ENCODE measurements around the gene C5orf46.

The C5orf46 gene

GRCh38 chr5:147859962-147860640, 46.2 kb downstream of the C5orf46 start:
- DNase-seq (ENCODE audit: low read depth, low spot score): no peak

- no peak for DNase-seq (ENCODE audit: low read depth, low spot score)
Observed at GRCh38 chr5:147858565-147858964, 47.8 kb downstream of the C5orf46 start.

GRCh38 chr5:147857302-147858129, 48.8 kb downstream of the C5orf46 start:
- DNase-seq (ENCODE audit: low read depth, low spot score): peak; percentile 7

GRCh38 chr5:147856801-147857200, 49.5 kb downstream of the C5orf46 start:
- no peak for DNase-seq (ENCODE audit: low read depth, low spot score)

- no peak for DNase-seq (ENCODE audit: low read depth, low spot score)
Observed at GRCh38 chr5:147855774-147856069, 50.6 kb downstream of the C5orf46 start.

- no peak for DNase-seq (ENCODE audit: low read depth, low spot score)
Observed at GRCh38 chr5:147854894-147855773, 51.2 kb downstream of the C5orf46 start.

- DNase-seq (ENCODE audit: low read depth, low spot score): no peak
Observed at GRCh38 chr5:147854331-147854730, 52.0 kb downstream of the C5orf46 start.

- no peak for DNase-seq (ENCODE audit: low read depth, low spot score)
Observed at GRCh38 chr5:147853372-147853987, 52.9 kb downstream of the C5orf46 start.

- no peak for DNase-seq (ENCODE audit: low read depth, low spot score)
Observed at GRCh38 chr5:147852365-147852764, 54.0 kb downstream of the C5orf46 start.

- DNase-seq (ENCODE audit: low read depth, low spot score): no peak
Observed at GRCh38 chr5:147851578-147851977, 54.8 kb downstream of the C5orf46 start.

- DNase-seq (ENCODE audit: low read depth, low spot score): no peak
Observed at GRCh38 chr5:147849226-147849625, 57.1 kb downstream of the C5orf46 start.

- DNase-seq (ENCODE audit: low read depth, low spot score): no peak
Observed at GRCh38 chr5:147845618-147846017, 60.7 kb downstream of the C5orf46 start.

GRCh38 chr5:147844846-147845245, 61.5 kb downstream of the C5orf46 start:
- DNase-seq (ENCODE audit: low read depth, low spot score): no peak

GRCh38 chr5:147842869-147843268, 63.5 kb downstream of the C5orf46 start:
- DNase-seq (ENCODE audit: low read depth, low spot score): no peak
